ENCODE data around the gene KIAA1671. TPM values are rescaled to one million over a fixed set of nuclear protein-coding genes. Genes with fewer than 3 reads are reported as not detected.
A peak's percentile ranks its signal among the peaks of the same experiment; 100 is the strongest.

Gene KIAA1671
- total RNA-seq, 2 experiments from 2014 or later, result 25.4 to 27.0 TPM

GRCh38 chr22:25062386-25063085 lies 110.0 kb downstream of the KIAA1671 start:
- POLR2A ChIA-PET, result interaction anchor here (0.7 kb wide), 1 partner anchor 15 kb away, joined by 3 read pairs; no protein-coding TSS in a partner anchor
- CTCF ChIA-PET, result interaction anchor here (0.6 to 1.6 kb wide), 3 partner anchors 8 to 1844 kb away, joined by 4 read pairs; no protein-coding TSS in a partner anchor
- Mint-ChIP-seq H3K4me1 (peaks cover 71% of the 10 kb centered on the region), H3K9me3 (no peaks in the 10 kb centered on the region), H3K36me3 (ENCODE audit: low read depth) (peaks cover under 1% of the 10 kb centered on the region), H3K27ac (peak overlapping the region; percentile 92), H3K27me3 (no peaks in the 10 kb centered on the region), H3K4me3 (peak overlapping the region; percentile 70)
- peak; percentile 84 for DNase-seq

GRCh38 chr22:25064894-25065560 lies 112.5 kb downstream of the KIAA1671 start:
- Mint-ChIP-seq H3K4me3 (no peak overlapping the region), H3K27me3 (no peaks in the 10 kb centered on the region), H3K9me3 (no peaks in the 10 kb centered on the region), H3K27ac (peak overlapping the region; percentile 3), H3K4me1 (peaks cover 91% of the 10 kb centered on the region), H3K36me3 (ENCODE audit: low read depth) (peaks cover 2% of the 10 kb centered on the region)
- no peak for DNase-seq
- CTCF ChIA-PET, result no interaction called here
- POLR2A ChIA-PET, result no interaction called here

- H3K27me3 Mint-ChIP-seq, result no peaks in the 10 kb centered on the region
- H3K27ac Mint-ChIP-seq, result peak overlapping the region; percentile 99
- no peak for DNase-seq
- CTCF ChIA-PET, result interaction anchor here (0.9 kb wide), 1 partner anchor 11 kb away, joined by 3 read pairs; no protein-coding TSS in a partner anchor
- H3K4me1 Mint-ChIP-seq, result peaks cover 92% of the 10 kb centered on the region
- peak overlapping the region; percentile 86 for H3K4me3 Mint-ChIP-seq
- H3K36me3 Mint-ChIP-seq (ENCODE audit: low read depth), result peaks cover 11% of the 10 kb centered on the region
- POLR2A ChIA-PET, result no interaction called here
- no peaks in the 10 kb centered on the region for H3K9me3 Mint-ChIP-seq
Measured at GRCh38 chr22:25066861-25067435, 114.4 kb downstream of the KIAA1671 start.

GRCh38 chr22:25067851-25068421 lies 115.4 kb downstream of the KIAA1671 start:
- peak overlapping the region; percentile 86 for H3K4me3 Mint-ChIP-seq
- peak; percentile 95 for DNase-seq
- H3K9me3 Mint-ChIP-seq, result no peaks in the 10 kb centered on the region
- no peaks in the 10 kb centered on the region for H3K27me3 Mint-ChIP-seq
- ChIA-PET POLR2A (interaction anchor here (1.0 kb wide), 1 partner anchor 12 kb away, joined by 3 read pairs; no protein-coding TSS in a partner anchor), CTCF (interaction anchor here (0.6 to 3.3 kb wide), 6 partner anchors 11 to 499 kb away, joined by 3 to 20 read pairs (median 3); no protein-coding TSS in a partner anchor)
- H3K4me1 Mint-ChIP-seq, result peaks cover 93% of the 10 kb centered on the region
- H3K27ac Mint-ChIP-seq, result peak overlapping the region; percentile 99
- H3K36me3 Mint-ChIP-seq (ENCODE audit: low read depth), result peaks cover 15% of the 10 kb centered on the region

- H3K4me3 Mint-ChIP-seq, result peak overlapping the region; percentile 86
- peaks cover 20% of the 10 kb centered on the region for H3K36me3 Mint-ChIP-seq (ENCODE audit: low read depth)
- no peaks in the 10 kb centered on the region for H3K27me3 Mint-ChIP-seq
- ChIA-PET CTCF (interaction anchor here (0.6 to 3.3 kb wide), 6 partner anchors 12 to 101 kb away, joined by 3 to 20 read pairs (median 6); no protein-coding TSS in a partner anchor), POLR2A (interaction anchor here (1.0 kb wide), 1 partner anchor 12 kb away, joined by 3 read pairs; no protein-coding TSS in a partner anchor)
- peak; percentile 68 for DNase-seq
- H3K4me1 Mint-ChIP-seq, result peaks cover 91% of the 10 kb centered on the region
- H3K27ac Mint-ChIP-seq, result peak overlapping the region; percentile 99
- no peaks in the 10 kb centered on the region for H3K9me3 Mint-ChIP-seq
Measured at GRCh38 chr22:25068707-25069106, 116.2 kb downstream of the KIAA1671 start.

GRCh38 chr22:25069426-25069757 lies 116.9 kb downstream of the KIAA1671 start:
- Mint-ChIP-seq H3K36me3 (ENCODE audit: low read depth) (peaks cover 22% of the 10 kb centered on the region), H3K4me3 (peak overlapping the region; percentile 86), H3K4me1 (peaks cover 88% of the 10 kb centered on the region), H3K27ac (peak overlapping the region; percentile 99), H3K9me3 (no peaks in the 10 kb centered on the region), H3K27me3 (no peaks in the 10 kb centered on the region)
- ChIA-PET CTCF (interaction anchor here (2.6 to 3.3 kb wide), 3 partner anchors 11 to 41 kb away, joined by 8 to 20 read pairs (median 15); no protein-coding TSS in a partner anchor), POLR2A (no interaction called here)
- DNase-seq, result no peak

GRCh38 chr22:25069758-25070481 lies 117.4 kb downstream of the KIAA1671 start:
- H3K4me3 Mint-ChIP-seq, result peak overlapping the region; percentile 86
- no peaks in the 10 kb centered on the region for H3K9me3 Mint-ChIP-seq
- H3K27ac Mint-ChIP-seq, result peak overlapping the region; percentile 99
- ChIA-PET CTCF (interaction anchor here (1.2 to 3.3 kb wide), 4 partner anchors 11 to 132 kb away, joined by 3 to 20 read pairs (median 12); no protein-coding TSS in a partner anchor), POLR2A (no interaction called here)
- peak; percentile 73 for DNase-seq
- peaks cover 88% of the 10 kb centered on the region for H3K4me1 Mint-ChIP-seq
- no peaks in the 10 kb centered on the region for H3K27me3 Mint-ChIP-seq
- H3K36me3 Mint-ChIP-seq (ENCODE audit: low read depth), result peaks cover 26% of the 10 kb centered on the region

- no peak for DNase-seq
- Mint-ChIP-seq H3K9me3 (no peaks in the 10 kb centered on the region), H3K27ac (peak overlapping the region; percentile 99), H3K27me3 (no peaks in the 10 kb centered on the region), H3K4me1 (peaks cover 90% of the 10 kb centered on the region), H3K36me3 (ENCODE audit: low read depth) (peaks cover 28% of the 10 kb centered on the region), H3K4me3 (peak overlapping the region; percentile 86)
- POLR2A ChIA-PET, result no interaction called here
- CTCF ChIA-PET, result interaction anchor here (1.2 to 3.3 kb wide), 5 partner anchors 10 to 131 kb away, joined by 3 to 20 read pairs (median 12); no protein-coding TSS in a partner anchor
Measured at GRCh38 chr22:25070956-25071355, 118.4 kb downstream of the KIAA1671 start.

GRCh38 chr22:25071720-25072119 lies 119.2 kb downstream of the KIAA1671 start:
- ChIA-PET POLR2A (no interaction called here), CTCF (interaction anchor here (0.6 to 2.3 kb wide), 3 partner anchors 11 to 553 kb away, joined by 3 to 12 read pairs (median 3); no protein-coding TSS in a partner anchor)
- H3K27me3 Mint-ChIP-seq, result no peaks in the 10 kb centered on the region
- no peak for DNase-seq
- no peaks in the 10 kb centered on the region for H3K9me3 Mint-ChIP-seq
- peak overlapping the region; percentile 86 for H3K4me3 Mint-ChIP-seq
- peaks cover 91% of the 10 kb centered on the region for H3K4me1 Mint-ChIP-seq
- H3K36me3 Mint-ChIP-seq (ENCODE audit: low read depth), result peaks cover 32% of the 10 kb centered on the region
- peak overlapping the region; percentile 99 for H3K27ac Mint-ChIP-seq

GRCh38 chr22:25072406-25072805 lies 119.9 kb downstream of the KIAA1671 start:
- H3K4me3 Mint-ChIP-seq, result peak overlapping the region; percentile 86
- POLR2A ChIA-PET, result no interaction called here
- no peak for DNase-seq
- no peaks in the 10 kb centered on the region for H3K9me3 Mint-ChIP-seq
- peaks cover 91% of the 10 kb centered on the region for H3K4me1 Mint-ChIP-seq
- peaks cover 32% of the 10 kb centered on the region for H3K36me3 Mint-ChIP-seq (ENCODE audit: low read depth)
- CTCF ChIA-PET, result interaction anchor here (0.6 to 2.3 kb wide), 3 partner anchors 10 to 552 kb away, joined by 3 to 12 read pairs (median 3); no protein-coding TSS in a partner anchor
- no peaks in the 10 kb centered on the region for H3K27me3 Mint-ChIP-seq
- H3K27ac Mint-ChIP-seq, result peak overlapping the region; percentile 33

- ChIA-PET CTCF (interaction anchor here (0.6 to 1.8 kb wide), 6 partner anchors 11 to 1198 kb away, joined by 3 to 7 read pairs (median 3); no protein-coding TSS in a partner anchor), POLR2A (no interaction called here)
- Mint-ChIP-seq H3K9me3 (no peaks in the 10 kb centered on the region), H3K27me3 (no peaks in the 10 kb centered on the region), H3K36me3 (ENCODE audit: low read depth) (peaks cover 26% of the 10 kb centered on the region), H3K4me1 (peaks cover 82% of the 10 kb centered on the region), H3K27ac (peak overlapping the region; percentile 89), H3K4me3 (peak overlapping the region; percentile 64)
- DNase-seq, result no peak
Measured at GRCh38 chr22:25076336-25076735, 123.8 kb downstream of the KIAA1671 start.

Data from activated CD4-positive, alpha-beta T cell treated with anti-CD3 and anti-CD28 coated beads, Interleukin-2, amount 10 ng/mL, durations not matched to agents 7 days and 5 days (primary cell).